ENCODE data around the gene GNB4. TPM values are rescaled to one million over a fixed set of nuclear protein-coding genes. Genes with fewer than 3 reads are reported as not detected.

Gene GNB4
- total RNA-seq (2014; rRNA removed; shearing (Covaris generic); ENCODE audit: low replicate concordance): 42.6 and 50.1 TPM in 2 replicates

DNA sequence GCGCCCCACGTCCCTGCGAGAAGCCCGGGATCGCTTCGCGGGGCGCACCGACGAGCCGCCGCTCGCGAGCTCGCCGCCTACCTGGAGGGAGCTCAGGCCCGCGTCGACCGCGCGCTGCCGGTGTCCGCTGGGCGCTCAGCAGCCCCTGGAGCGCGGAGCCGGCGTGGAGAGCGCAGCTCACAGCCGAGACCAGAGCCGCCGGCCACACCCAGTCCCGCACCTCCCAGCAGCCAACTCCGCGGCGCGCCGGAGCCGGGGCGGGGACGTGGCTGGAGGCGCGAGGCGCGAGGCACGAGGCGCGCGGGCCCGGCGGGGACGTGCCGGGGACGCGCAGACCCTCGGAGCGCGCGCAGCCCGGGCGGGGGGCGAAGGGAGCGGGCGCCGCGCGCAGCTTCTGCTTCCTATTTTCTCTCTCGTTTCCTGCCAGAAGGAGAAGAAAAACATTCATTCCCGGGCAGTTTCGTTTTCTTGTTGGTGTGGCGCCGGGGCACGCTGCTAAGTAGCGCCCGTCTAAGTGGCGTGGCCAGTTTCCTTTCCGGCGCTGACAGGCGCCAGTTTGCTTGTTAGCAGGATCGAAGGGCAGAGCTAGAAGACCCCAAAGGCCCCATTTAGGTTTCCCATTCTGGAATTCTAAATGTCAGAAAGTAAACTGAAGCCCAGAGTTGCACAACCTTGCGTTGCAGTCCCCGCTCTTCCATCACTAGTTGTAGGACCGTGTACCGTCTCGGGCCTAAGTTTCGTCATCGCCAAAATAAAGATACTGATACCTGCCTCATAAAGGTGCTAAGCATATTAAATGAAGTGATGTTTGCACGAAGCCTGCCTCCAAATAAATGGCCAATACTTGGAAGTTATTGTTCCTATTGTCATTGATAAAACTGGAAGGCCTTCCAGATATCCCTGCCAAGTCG lies at the start of gene GNB4:
GNB4 (minus strand) TSS at position 206 of the 911 bp plus-strand sequence. CDS start 25,270 bp downstream, outside the sequence.
- in situ Hi-C loops (cut with HindIII; ENCODE audit: low pct_unique_long_range_greater_than_20kb, low sequenced_read_pairs): no loop called here
- peak; percentile 92 for DNase-seq (ENCODE audit: low read depth)

DNA sequence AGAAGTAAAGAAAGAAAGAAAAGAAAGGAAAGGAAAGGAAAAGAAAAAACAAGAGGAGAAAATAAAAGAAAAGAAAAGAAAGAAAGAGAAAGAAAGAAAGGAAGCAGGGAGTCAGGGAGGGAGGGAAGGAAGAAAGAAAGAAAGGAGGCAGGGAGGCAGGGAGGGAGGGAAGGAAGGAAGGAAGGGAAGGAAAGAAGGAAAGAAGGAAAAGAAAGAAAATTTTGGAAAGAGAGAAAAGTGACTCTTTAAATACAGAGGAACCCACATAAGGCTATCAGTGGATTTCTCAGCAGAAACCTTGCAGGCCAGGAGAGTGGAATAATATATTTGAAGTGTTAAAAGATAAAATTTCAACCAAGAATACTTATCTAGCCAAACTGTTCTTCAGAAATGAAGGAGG lies 44.2 kb upstream of the GNB4 start:
- in situ Hi-C loops (cut with HindIII; ENCODE audit: low pct_unique_long_range_greater_than_20kb, low sequenced_read_pairs): no loop called here
- no peak for DNase-seq (ENCODE audit: low read depth)

DNA sequence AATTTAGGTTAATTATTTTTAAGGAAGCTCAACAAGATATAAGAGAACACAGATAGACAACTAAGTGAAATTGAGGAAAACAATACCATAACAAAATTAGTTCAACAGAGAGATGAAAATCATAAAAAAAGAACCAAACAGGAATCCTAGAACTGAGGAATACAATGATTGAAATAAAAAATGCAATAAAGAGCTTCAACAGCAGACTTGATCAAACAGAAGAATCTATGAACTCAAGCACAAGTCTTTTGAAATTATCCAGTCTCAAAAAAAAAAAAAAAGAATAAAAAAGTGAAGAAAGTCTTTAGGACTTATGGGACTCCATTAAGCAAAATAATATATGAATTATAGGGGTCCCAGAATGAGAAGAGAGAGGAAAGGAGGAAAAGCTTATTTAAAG lies 42.0 kb upstream of the GNB4 start:
- DNase-seq (ENCODE audit: low read depth): peak; percentile 20
- in situ Hi-C loops (cut with HindIII; ENCODE audit: low pct_unique_long_range_greater_than_20kb, low sequenced_read_pairs): no loop called here

DNA sequence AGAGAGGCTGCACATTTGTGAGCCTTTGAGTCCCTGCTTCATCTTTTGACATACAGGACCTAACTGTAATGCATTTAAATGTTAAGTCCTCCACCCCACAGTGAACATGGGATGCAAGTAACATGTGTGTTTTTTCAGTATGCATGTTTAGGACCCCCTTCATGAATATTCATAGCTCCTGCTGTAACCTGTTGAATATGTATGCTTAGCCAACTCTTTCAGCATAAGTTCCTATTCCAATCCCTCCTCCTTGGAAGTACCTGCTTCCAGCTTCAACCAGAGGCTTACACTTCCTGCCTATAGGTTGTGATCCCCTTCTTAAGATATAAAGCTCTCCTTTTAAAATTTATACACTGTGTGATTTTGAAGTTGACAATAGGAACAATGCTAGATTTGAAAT lies 36.9 kb upstream of the GNB4 start:
- DNase-seq (ENCODE audit: low read depth): no peak
- in situ Hi-C loops (cut with HindIII; ENCODE audit: low pct_unique_long_range_greater_than_20kb, low sequenced_read_pairs): no loop called here

DNA sequence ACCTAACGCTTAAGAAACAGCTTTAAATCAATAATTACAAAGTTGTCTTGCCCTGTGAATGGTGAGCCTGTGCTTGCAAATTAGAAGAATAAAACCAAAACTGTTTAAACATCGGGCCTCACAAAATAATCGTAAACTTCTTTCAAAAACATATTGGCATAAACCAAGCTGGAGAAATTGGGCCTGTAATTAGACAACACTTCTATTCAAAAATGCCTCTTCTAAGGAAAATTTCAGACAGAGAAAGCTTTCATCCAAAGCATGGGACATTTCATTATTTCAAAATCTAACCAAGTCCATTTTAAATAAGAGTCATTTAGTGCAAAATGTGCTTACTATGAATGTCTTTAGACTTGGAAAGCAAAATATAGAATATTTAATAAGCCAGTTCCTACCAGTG lies 35.5 kb upstream of the GNB4 start:
- DNase-seq (ENCODE audit: low read depth): no peak
- in situ Hi-C loops (cut with HindIII; ENCODE audit: low pct_unique_long_range_greater_than_20kb, low sequenced_read_pairs): no loop called here

DNA sequence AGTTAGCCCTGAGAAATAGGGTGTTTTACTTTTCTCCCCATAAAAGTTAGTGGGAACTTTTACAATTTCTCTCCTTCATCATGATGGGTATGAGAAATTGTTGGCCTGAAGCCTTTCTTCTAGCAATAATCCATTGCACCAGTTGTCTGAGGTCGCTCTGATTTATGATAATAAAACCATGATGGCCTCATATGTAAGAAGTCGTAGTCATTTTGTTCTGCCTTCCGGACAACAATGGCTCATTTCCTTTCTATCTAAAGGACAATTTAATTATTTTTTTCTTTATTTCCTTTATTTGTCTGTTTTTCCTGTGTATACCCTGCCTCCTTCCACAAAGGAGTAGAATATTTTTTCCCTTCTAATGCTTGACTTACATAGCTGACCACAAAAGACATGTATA lies 31.6 kb upstream of the GNB4 start:
- DNase-seq (ENCODE audit: low read depth): no peak
- in situ Hi-C loops (cut with HindIII; ENCODE audit: low pct_unique_long_range_greater_than_20kb, low sequenced_read_pairs): no loop called here

DNA sequence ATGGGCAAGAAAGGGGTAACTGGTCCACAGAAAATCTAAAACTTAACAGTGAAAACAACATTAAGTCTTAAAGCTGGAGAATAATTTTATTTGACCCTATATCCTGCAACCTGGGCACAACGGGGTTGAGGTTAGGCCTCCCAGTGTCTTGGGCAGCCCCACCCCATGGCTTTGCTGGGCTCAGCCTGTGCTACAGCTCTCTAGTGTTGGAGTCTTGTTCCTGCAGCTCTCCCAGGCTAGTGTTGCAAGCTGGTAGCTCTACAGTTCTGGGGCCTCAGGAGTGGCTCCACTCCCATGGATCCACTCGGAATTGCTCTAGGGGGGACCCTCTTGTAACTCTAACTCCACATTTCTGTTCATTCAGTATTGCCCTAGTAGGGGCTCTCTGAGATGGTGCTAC lies 24.9 kb upstream of the GNB4 start:
- no peak for DNase-seq (ENCODE audit: low read depth)
- in situ Hi-C loops (cut with HindIII; ENCODE audit: low pct_unique_long_range_greater_than_20kb, low sequenced_read_pairs): no loop called here

DNA sequence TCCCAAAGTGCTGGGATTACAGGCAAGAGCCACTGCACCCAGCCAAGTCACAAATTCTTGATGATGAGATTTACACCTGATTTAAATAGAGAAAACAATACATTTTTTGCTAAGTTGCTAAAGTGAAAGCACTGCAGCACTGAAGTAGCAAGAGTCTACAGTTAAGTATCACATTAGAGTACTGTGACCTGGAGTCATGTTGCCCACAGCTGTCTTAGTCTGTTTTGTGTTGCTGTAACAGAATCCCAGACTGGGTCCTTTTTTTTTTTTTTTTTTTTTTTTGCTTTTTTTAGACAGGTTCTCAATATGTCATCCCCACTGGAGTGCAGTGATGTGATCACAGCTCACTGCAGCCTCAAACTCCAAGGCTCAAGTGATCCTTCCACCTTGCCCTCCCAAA lies 23.2 kb upstream of the GNB4 start:
- in situ Hi-C loops (cut with HindIII; ENCODE audit: low pct_unique_long_range_greater_than_20kb, low sequenced_read_pairs): no loop called here
- no peak for DNase-seq (ENCODE audit: low read depth)

DNA sequence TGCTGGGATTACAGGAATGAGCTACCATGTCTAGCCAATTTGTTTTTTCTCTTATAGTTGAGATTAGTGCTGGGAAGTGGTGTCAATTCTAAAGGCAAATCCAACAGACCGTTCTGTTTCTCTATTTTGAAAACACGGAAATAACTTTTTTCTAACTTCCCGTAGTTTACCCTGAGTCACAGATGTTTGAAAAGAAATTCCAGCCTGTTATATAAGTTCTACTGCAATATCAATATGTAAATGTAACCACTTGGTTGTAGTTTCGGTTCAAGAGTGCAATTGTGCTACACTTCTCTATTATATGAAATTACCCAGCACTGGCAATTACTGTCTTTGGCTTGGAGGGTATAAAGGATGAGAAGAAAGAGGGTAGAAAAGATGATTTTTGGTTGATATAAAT lies 22.3 kb upstream of the GNB4 start:
- no peak for DNase-seq (ENCODE audit: low read depth)
- in situ Hi-C loops (cut with HindIII; ENCODE audit: low pct_unique_long_range_greater_than_20kb, low sequenced_read_pairs): no loop called here

DNA sequence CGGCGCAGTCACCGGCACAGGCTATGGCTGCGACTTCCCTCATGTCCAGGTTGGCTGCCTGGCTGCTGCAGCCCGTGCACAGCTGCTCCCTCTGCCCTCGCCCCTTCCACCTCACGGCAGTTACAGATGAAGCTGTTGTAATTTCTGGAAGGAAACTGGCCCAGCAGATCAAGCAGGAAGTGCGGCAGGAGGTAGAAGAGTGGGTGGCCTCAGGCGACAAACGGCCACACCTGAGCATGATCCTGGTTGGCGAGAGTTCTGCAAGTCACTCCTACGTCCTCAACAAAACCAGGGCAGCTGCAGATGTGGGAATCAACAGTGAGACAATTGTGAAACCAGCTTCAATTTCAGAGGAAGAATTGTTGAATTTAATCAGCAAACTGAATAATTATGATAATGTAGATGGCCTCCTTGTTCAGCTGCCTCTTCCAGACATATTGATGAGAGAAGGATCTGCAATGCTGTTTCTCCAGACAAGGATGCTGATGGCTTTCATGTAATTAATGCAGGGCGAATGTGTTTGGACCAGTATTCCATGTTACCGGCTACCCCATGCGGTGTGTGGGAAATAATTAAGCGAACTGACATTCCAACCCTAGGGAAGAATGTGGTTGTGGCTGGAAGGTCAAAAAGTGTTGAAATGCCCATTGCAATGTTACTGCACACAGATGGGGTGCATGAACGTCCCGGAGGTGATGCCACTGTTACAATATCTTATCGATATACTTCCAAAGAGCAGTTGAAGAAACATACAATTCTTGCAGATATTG lies 13.2 kb upstream of the GNB4 start:
- in situ Hi-C loops (cut with HindIII; ENCODE audit: low pct_unique_long_range_greater_than_20kb, low sequenced_read_pairs): no loop called here
- DNase-seq (ENCODE audit: low read depth): no peak

DNA sequence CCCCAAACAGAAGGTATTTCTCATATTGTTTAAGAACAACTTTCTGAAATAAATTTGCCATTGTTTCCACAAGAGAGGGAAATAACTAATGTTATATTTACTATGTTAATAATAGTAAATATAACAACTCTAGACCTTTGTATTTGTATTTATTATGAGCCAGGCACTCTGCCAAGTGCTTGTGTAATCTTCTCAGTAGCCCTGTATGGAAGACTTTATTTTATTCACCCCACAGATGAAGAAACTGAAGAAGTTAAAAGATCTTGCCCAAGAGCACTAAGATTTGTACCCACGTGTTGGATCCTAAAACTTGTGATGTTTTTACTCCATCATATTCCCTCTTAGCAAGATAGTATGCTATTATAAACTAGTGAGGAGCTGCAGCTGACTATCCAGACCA lies 12.0 kb upstream of the GNB4 start:
- DNase-seq (ENCODE audit: low read depth): no peak
- in situ Hi-C loops (cut with HindIII; ENCODE audit: low pct_unique_long_range_greater_than_20kb, low sequenced_read_pairs): no loop called here

DNA sequence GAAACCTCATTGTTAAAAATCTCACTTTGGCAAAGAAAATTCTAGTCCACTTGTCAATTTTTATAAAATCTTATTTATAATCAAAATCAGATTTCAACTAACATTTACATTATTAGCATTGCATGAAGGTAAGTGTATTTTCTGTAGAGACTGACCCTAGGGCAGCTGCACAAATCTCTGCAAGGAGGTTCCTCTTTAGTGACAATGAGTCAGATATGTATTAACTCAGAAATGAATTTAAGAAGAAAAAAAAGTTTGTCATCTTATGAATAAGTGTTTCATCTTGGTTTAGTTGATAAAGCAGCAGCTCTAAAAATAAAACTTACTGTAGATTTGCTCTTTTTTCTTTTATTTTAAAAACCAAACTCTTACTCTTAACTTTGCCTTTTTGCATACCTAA lies 9.0 kb upstream of the GNB4 start:
- in situ Hi-C loops (cut with HindIII; ENCODE audit: low pct_unique_long_range_greater_than_20kb, low sequenced_read_pairs): no loop called here

DNA sequence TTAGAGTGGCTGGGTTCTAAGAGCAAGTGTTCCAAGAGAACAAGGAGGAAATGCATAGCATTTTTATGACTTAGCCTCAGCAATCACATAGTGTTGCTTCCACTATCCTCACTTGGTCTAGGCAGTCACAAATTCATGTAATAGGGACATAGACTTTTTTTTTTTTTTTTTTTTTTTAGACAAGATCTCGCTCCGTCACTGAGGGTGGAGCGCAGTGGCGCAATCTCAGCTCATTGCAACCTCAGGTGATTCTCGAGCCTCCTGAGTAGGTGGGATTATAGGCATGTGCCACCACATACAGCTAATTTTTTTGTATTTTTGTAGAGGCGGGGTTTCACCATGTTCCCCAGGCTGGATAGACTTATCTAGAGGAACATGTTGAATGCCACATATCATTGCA lies 4.7 kb upstream of the GNB4 start:
- in situ Hi-C loops (cut with HindIII; ENCODE audit: low pct_unique_long_range_greater_than_20kb, low sequenced_read_pairs): no loop called here
- no peak for DNase-seq (ENCODE audit: low read depth)

More for the DNA sequence above, 9.0 kb upstream of the GNB4 start:
- DNase-seq (ENCODE audit: low read depth): no peak

DNA sequence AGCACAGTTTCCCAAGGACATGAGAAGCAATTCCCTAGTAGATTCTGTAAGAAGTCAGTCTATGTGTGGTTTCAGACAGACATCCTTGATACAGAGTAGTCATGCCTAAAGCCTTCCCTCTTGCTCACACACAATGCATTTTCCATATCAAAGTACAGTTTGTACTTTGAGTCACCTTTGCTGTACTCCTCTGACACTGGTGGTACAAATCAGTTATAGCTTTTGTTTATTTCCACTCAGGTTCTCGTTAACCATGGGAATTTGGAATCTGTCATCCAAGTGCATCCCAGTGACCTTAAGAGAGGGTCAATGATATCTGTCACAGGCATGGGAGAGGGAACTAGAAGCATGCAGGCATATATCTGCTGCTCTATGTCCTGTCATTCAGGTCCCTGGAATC lies 3.6 kb upstream of the GNB4 start:
- in situ Hi-C loops (cut with HindIII; ENCODE audit: low pct_unique_long_range_greater_than_20kb, low sequenced_read_pairs): no loop called here
- no peak for DNase-seq (ENCODE audit: low read depth)

DNA sequence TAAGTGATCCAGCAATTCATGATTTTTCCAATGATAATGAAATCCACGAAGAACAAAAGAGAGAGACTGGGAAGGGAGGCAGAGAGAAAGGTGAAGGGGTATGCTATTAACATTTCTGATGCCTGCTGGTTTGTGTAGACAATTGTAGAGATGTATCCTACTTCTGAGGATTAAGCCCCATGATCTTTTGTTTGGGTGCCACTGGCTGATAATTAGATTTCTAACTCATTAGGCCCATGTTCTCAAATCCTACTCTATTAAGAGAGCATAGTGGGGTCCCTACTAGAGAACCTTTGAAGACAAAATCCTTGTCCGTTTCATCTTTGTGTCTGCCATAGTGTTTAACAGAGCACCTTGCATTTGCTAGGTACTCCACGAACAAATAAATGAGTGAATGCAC lies 2.7 kb upstream of the GNB4 start:
- no peak for DNase-seq (ENCODE audit: low read depth)
- in situ Hi-C loops (cut with HindIII; ENCODE audit: low pct_unique_long_range_greater_than_20kb, low sequenced_read_pairs): no loop called here

DNA sequence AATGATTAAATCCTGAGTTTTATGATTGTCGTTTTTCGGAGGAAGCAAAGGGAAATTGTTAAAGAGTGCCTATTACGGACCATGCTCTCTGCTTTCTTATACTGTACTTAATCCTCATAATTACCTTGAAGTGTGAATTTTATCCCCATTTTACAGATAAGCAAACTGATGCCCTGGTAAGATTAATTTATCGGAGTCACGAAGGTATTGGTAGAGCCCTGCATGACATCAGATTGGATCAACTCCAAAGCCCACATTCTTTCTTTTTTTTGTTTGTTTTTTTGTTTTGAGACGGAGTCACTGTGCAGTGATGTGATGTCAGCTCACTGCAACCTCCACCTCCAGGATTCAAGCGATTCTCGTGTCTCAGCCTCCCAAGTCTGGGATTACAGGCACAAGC lies 1.6 kb upstream of the GNB4 start:
- in situ Hi-C loops (cut with HindIII; ENCODE audit: low pct_unique_long_range_greater_than_20kb, low sequenced_read_pairs): no loop called here
- no peak for DNase-seq (ENCODE audit: low read depth)

DNA sequence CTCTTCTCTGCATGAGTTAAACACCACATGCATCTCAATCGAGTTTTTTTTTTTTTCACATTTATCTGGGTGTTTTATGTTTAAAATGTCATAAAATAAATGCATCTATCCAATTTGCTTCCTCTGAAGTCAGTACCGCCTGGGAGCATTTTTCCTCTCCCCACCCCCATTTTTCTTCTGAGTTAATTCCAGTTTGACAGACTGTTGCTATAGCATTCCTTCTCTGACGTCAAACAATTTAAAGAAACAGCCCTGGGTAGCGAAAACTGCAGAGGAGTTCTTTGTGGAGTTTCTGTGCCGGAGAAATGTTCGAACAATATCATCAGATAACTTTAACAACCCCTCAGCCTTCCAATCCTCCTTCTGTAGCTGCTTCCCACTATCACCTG lies 900 bp upstream of the GNB4 start:
- in situ Hi-C loops (cut with HindIII; ENCODE audit: low pct_unique_long_range_greater_than_20kb, low sequenced_read_pairs): no loop called here
- no peak for DNase-seq (ENCODE audit: low read depth)

DNA sequence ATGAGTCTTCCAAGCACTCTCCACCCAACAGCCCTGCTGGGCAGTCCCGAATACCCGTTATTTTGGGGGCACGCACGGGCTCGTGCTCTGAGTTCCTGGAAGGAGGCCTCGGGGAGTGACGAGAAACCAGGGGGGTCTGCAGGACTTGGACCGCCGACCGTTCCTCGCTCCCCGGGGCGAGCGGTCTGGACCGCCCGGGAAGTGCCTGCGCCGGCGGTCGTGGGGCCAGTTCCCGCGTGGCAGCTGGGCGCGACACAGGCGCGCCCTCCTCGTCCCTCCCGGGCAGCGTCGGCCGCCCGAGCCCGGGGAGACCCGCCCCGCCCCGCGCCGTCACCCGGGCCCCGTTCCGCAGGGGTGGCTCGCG lies 387 bp downstream of the GNB4 start:
- no peak for DNase-seq (ENCODE audit: low read depth)
- in situ Hi-C loops (cut with HindIII; ENCODE audit: low pct_unique_long_range_greater_than_20kb, low sequenced_read_pairs): no loop called here

DNA sequence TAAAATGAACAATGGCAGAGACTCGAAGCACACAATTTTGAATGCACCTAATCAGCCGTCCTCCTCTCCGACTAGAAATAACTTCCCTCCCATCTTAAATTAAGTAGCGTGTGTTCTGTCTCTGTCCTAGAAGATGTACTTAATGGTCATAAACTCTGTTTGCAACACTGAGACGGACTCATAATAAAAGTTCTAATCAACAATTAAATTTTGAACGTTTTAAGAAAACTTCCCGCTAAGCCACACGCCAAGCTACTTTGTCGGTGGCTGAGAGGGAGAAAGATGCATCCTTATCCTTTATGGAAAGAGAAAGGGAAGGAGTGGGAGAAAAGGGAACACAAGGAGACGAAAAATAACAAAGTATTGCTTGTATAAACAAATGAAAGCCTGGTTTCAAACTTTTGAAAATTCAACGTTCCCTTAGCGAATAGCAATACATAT lies 989 bp downstream of the GNB4 start:
- no peak for DNase-seq (ENCODE audit: low read depth)
- in situ Hi-C loops (cut with HindIII; ENCODE audit: low pct_unique_long_range_greater_than_20kb, low sequenced_read_pairs): no loop called here

Data from Caki2 (cell line).